HG02852 (cell line): ENCODE data around the gene LRMDA.
"Not testable (repeated sequence)": the region's sequence is repeated elsewhere in the genome, so short reads cannot be mapped to it uniquely, and the experiment has no call there.

Experiments
- ATAC-seq: cut with Tn5 transposase; IDR thresholded peaks from one replicate; pipeline ENCODE4 v1.9.1; 2021; ENCODE audit warnings: mild to moderate bottlenecking, moderate library complexity; ENCODE audit not compliant: unreplicated experiment

The LRMDA gene

DNA sequence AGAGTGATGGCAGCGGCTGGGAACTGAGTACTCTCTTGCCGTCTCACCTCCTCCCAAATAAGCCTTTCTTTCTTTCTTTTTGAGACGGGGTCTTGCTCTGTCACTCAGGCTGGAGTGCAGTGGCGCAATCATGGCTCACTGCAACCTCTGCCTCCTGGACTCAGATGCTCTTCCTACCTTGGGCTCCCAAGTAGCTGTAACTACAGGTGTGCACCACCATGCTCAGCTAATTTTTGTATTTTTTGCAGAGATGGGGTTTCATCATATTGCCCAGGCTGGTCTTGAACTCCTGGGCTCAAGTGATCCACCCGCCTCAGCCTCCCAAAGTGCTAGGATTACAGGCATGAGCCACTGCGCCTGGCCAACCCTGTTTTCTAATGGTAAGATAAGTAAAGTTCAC is 174.4 kb downstream of the LRMDA start:
- ATAC-seq = peak; percentile 10

DNA sequence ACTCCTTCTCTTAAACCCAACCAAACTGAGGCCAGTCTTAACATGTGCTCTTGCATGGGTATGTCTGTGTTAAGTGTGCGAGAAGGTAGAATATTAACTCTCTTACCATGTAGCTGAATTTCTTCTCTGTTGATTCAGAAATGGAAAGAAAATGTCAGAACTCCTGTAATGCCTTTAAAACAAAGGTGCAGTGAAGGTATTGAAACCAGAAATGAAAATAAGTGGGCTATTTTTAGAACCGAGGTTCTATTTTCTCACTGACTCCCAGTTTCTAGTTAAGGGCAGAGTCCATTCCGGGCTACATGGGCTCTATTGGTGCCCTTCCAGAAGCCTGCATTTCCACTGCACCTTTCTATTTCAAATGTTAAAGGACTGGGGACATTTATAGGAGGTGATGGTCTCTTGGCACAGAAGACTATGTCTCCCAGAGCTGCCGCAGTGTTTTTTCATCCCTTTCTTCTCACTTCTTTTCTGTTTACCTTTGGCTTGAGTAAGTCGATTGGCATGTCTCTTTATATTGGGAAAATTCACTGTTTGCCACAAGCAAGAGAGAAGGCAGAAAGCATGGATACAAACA is 174.9 kb downstream of the LRMDA start:
- peak; percentile 55 for ATAC-seq

DNA sequence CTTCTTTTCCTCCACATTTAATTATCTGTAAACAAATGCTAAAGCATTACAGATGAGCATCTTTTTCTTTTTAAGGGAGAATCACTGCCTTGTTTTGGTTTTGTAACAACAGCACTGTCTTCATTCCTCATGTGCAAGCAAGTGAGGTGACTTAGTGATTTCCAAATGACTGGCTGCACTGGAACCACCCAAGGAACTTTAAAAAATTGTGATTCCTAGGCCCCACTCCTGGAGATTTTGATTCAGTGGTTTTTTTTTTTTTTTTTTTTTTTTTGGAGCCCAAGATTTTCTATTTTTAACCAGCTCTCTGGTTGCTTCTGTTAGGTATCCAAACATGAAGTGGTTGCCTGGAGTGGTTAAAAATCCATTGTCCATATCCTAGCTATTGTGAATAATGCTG is 176.2 kb downstream of the LRMDA start:
- no peak for ATAC-seq

DNA sequence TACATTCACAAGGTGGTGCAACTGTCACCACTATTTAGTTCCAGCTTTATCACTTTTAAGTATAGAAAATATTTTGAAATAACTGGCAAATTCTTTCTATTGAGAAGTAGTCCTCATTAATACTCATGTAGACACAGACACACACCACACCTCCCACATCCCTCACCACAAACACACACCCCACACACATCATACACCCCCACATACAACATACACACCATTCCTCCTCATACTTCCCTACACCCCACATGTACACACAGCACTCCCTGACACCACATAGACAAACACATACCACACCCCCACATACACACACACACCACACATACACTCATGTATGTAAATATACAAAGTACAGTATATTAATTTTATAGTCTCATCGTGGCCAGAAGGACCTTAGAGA is 178.8 kb downstream of the LRMDA start:
- ATAC-seq = no peak

DNA sequence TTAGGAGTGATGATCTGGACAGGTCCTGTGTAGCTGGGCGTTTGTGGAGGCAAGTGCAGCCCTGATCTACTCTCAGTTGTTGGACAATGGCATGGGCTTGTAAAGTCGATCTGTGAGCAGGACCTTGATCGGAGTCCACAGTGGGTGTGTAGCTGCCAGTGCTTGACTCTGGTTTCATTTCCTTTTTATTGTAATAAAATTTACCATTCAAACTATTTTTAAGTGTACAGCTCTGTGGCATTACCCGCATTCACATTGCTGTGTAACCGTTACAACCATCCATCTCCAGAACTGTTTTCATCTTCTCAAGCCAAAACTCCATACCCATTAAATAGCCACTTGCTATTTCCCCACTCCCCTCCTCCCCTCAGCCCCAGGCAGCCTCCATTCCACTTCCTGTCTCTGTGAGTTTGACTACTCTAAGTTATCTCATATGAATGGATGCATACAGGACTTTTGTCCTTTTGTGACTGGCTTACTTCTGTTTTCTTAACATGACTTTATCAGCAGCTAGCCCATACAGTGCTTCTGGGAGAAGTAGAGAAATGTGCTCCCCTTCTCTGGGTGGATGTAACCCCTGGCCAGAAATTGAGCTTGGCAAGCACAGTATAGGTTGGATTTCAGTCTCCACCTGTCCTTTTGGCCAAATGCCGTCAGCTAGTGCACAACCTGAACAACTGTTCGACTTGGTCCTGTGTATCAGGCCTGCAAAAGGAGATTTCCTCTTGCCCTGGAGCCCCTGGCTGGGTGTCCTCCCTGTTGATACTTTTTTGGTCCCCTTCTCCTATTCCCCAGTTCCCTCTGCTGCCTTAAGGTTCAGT is 180.0 kb downstream of the LRMDA start:
- ATAC-seq = peak; percentile 30

- ATAC-seq = no peak
These were observed 180.6 kb downstream of the LRMDA start for GRCh38 chr10:75611993-75612372.

- ATAC-seq = peak; percentile 50
These were observed 181.7 kb downstream of the LRMDA start for GRCh38 chr10:75612904-75613684.

- ATAC-seq = peak; percentile 43
These were observed 182.5 kb downstream of the LRMDA start for GRCh38 chr10:75613685-75614504.

DNA sequence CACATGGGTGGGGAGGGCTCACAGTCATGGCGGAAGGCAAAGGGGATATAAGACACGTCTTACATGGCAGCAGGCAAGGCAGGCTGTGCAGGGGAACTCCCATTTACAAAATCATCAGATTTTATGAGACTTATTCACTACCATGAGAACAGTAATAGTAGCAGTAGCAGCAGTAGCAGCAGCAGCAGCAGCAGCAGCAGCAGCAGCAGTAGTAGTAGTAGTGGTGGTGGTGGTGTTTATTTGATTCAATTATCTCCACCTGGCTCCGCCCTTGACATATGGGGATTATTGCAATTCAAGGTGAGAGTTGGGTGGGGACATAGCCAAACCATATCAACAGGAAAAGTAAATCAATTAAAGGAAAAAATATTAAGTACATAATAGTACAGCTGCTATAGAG is 184.7 kb downstream of the LRMDA start:
- no peak for ATAC-seq

GRCh38 chr10:75616874-75617478 is 185.6 kb downstream of the LRMDA start:
- ATAC-seq = no peak

DNA sequence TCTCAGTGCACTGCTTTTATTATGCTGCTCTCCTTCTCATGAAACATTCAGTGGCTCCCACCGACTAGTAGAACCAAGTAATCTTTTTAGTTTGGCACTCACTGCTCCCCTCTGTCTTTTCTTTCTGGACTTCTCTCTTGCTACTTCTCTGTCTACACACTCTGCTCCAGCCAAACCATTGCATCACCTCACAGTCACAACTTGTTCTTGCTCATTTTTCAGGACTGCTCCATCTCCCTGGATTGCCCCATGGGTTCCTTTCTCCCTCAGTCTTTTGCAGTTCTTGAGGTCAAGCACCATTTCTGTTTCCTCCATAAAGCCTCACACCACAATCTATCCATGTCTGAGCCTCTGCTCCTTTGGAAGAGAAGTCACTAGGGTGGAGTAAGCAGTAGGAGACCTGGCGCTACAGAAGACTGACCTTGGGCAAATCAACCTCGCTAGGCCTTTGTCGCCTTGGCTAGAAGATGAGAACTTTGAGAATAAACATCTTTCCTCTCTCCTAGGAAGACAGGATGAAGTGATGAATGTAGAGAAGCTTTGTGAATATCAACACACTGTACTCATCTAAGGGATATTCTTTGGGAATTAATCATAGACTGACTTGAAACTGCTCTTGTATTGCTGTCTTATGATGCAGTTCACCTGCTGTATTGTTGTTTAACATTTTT is 186.2 kb downstream of the LRMDA start:
- no peak for ATAC-seq

- no peak for ATAC-seq
These were observed 188.2 kb downstream of the LRMDA start for GRCh38 chr10:75619635-75620034.

DNA sequence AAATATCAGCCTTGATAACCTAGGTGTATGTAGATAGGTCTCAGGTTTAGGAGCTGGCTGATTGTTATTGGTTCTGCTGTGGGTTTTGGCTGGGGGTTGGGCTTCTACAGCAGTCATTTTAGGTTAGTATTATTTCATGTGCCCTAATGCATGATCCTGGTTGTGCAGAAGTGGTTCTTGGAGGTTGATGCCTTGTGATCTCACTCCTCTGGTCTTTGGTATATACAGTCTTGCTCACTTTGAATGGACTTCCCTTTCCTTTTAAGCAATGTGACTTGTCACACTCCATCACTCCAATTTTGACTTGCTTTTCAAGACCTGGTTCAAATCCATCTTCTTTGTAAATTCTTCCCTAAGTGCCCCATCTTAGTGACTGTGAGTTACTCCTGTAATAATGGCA is 188.9 kb downstream of the LRMDA start:
- ATAC-seq = no peak

- ATAC-seq = not testable (repeated sequence)
These were observed 189.6 kb downstream of the LRMDA start for GRCh38 chr10:75621003-75621402.

GRCh38 chr10:75622503-75622902 is 191.1 kb downstream of the LRMDA start:
- ATAC-seq = no peak

DNA sequence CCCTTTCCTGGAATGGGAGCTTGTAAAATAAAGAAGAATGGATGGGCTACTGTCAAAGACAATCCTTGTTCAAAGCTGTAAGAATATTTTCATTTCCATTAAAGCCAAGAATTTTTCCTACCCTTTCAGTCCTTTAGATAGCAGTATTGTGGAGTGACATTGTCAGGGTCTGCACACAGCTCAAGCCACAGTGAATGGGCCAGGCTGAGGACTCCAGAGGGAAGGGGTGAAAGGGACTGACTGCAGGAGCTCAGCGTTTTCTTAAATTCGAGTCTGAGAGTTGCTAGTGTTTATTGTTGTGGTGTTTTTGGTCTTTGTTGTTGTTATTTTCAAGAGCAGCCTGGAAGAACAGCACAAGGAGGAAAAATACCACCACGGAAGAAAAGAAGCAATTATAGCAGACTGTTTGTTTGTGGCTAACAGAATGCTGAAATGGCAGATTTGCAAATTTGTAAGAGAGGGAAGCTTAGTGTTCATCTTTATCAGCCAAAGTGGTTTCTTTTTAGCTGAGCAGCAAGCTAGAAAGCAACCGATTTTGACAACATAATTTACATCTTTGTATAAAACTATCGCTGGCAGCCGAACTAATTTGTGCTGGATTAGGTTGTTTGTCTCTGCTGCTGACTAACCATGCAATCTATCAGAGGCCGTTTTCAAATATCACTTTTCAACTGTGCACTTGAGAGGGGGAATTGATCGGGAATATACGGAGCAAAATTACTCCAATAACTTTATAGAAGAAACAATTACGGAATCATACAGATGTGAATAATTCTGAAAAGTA is 192.1 kb downstream of the LRMDA start:
- ATAC-seq = no peak

DNA sequence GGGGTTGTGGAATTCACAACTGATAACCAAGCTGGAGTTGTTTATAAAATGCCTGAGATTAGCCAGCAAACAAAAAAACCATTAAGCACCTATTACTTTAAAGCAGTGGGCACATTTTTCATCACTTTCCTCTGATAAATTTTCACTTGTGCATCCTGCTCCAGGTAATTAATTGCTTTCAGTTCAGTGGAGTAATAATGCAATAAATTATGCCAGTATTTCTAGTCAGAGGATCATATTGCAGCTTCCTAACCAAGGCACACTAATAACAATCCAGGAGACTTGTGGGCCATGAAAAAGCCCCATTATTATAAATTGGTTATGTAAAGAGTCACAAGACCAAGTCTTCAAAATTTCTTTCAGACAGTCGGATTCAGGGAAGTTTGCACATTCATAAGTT is 193.2 kb downstream of the LRMDA start:
- no peak for ATAC-seq

DNA sequence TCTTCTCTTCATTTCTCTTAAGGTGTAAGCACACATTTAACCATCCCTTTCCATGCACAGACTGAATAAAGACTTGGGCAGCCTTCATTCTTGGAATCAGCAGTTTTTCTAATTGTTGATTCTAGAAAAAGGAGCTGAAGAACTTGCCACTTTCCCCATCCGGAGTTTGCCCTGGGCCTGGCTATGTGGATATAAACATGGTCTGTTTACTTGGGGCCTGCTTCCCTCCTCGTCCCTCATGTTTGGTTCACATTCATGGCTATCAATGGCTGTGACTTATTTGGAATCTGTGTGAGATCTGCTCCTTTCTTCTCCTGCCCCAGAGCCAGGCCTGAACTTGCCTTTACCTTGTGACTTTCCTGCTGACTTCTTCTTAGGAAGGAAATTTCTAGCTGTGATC is 199.3 kb downstream of the LRMDA start:
- no peak for ATAC-seq

DNA sequence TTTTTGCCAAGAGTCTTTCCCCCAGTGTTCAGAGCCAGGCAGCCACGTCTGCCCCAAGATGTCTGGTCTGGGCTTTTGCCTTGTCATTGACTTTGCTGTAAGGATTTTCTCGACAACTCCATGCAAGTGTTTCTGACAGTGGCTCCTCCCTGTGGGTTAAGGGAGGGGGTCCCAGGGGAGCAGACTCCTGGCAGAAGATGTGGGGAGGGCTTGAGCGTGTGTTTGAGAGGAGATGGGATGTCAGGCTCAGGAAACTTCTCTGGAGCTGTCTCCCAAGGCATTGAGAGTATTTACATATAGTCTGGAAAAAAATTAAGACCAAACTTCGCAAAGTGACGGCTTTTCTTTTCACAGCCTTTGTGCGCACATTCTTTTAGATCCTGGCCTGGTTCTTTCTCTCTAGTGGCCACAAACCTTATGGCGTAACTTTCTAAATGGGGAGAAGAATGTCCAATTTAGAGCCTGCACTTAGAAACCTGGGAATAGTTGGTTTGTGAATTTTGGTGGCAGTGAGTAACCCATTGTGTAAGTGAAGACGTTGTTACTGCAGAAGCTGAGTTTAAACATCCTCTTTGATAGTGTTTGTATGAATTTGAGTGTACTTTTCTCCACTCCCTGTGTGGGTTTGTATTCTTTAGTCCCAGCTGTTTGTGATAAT is 201.5 kb downstream of the LRMDA start:
- ATAC-seq = no peak
